GM12878 (cell line): ENCODE results near the gene PPP2R5C. TPM values are rescaled to one million over a fixed set of nuclear protein-coding genes. Genes with fewer than 3 reads are reported as not detected.

Source experiments
- ATAC-seq: fragments of 200-7000 bp; cut with Tn5 transposase; 3 replicates; pipeline ENCODE4 v1.9.1; 2020; ENCODE audit warnings: mild to moderate bottlenecking, moderate library complexity
- BruUV-seq: library from RNA; stranded (reverse); fragments of 400-500 nt; replicated peaks from 2 replicates; lab custom pipeline; 2021; lab: Mats Ljungman, UMichigan
- CTCF ChIA-PET: fragments of 300-600 bp; sonication (Branson Sonifier 250); formaldehyde crosslinking; extraction: SDS; loops from one replicate; lab custom pipeline; 2021; ENCODE audit warnings: inconsistent platforms; lab: Yijun Ruan, JAX
- POLR2A ChIA-PET: fragments of 350-600 bp; formaldehyde crosslinking; extraction: SDS; loops from one replicate; lab custom pipeline; 2021; ENCODE audit warnings: inconsistent platforms; lab: Charles Lee
- RAD21 ChIA-PET: fragments of 300-600 bp; sonication (Branson Sonifier 250); formaldehyde crosslinking; loops from one replicate; lab custom pipeline; 2023; ENCODE audit warnings: antibody characterized with exemption; ENCODE audit not compliant: unreplicated experiment; lab: Charles Lee
- SMC1A ChIA-PET: fragments of 300-600 bp; sonication (Branson Sonifier 250); formaldehyde crosslinking; loops from one replicate; lab custom pipeline; 2023; ENCODE audit not compliant: unreplicated experiment, uncharacterized antibody; lab: Charles Lee
- DNase-seq: peaks from one replicate; pipeline ENCODE4 v3.0.0-alpha.2; 2011; ENCODE audit warnings: low read depth, low spot score
- FAIRE-seq: peaks from 3 replicates; lab custom pipeline; 2011; peaks lifted over from hg19 to GRCh38; lab: Jason Lieb, UNC
- H2AFZ ChIP-seq: 2 replicates; pipeline ENCODE4 v1.6.0; 2011; ENCODE audit warnings: low read depth, low read length, control low read depth; ENCODE audit not compliant: control insufficient read depth
- H3K27ac ChIP-seq: 2 replicates; pipeline ENCODE4 v1.5.1; 2011; ENCODE audit warnings: control low read depth; ENCODE audit not compliant: control insufficient read depth, insufficient read depth
- H3K27me3 ChIP-seq, 2 experiments: replicated peaks in 1 of 2; 2 replicates each; pipeline versions ENCODE4 v1.6.0 to v1.6.1; 2011; ENCODE audit warnings: low read length in 1 of 2; ENCODE audit not compliant: control insufficient read depth in 2 of 2, insufficient read depth in 2 of 2
- H3K36me3 ChIP-seq, 2 experiments: 2 replicates each; pipeline ENCODE4 v1.5.1; 2011; ENCODE audit warnings: low read length in 1 of 2; ENCODE audit not compliant: control insufficient read depth in 2 of 2, insufficient read depth in 2 of 2
- H3K4me1 ChIP-seq: 2 replicates; pipeline ENCODE4 v1.6.1; 2011; ENCODE audit warnings: mild to moderate bottlenecking, low read length, moderate library complexity, mixed read lengths; ENCODE audit not compliant: control insufficient read depth, insufficient read depth
- H3K4me2 ChIP-seq: 2 replicates; pipeline ENCODE4 v1.6.0; 2011; ENCODE audit warnings: control low read depth; ENCODE audit not compliant: control insufficient read depth, insufficient read depth
- H3K4me3 ChIP-seq: fragments of 200-600 bp; sonication (generic); 2 replicates; pipeline ENCODE4 v1.5.1; 2016
- H3K79me2 ChIP-seq: 2 replicates; pipeline ENCODE4 v1.6.0; 2011; ENCODE audit warnings: low read length; ENCODE audit not compliant: control insufficient read depth, insufficient read depth
- H3K9ac ChIP-seq: 2 replicates; pipeline ENCODE4 v1.8.0; 2011; ENCODE audit warnings: low read length, control low read depth, mixed read lengths; ENCODE audit not compliant: control insufficient read depth, insufficient read depth
- H3K9me3 ChIP-seq: replicated peaks from 3 replicates; pipeline ENCODE4 v1.5.1; 2011; ENCODE audit warnings: mild to moderate bottlenecking, low read length; ENCODE audit not compliant: control insufficient read depth, insufficient read depth
- H4K20me1 ChIP-seq: 2 replicates; pipeline ENCODE4 v1.6.0; 2011; ENCODE audit not compliant: control insufficient read depth, insufficient read depth
- BHLHE40 ChIP-seq, 2 experiments: fragments of 450-650 bp in 1 of 2; IDR thresholded peaks; 2 replicates each; pipeline ENCODE4 v1.6.1; 2011 to 2017; ENCODE audit warnings: low read depth in 2 of 2, borderline replicate concordance in 1 of 2, improper control_type of control experiment in 1 of 2, low read length in 1 of 2, mild to moderate bottlenecking in 1 of 2
- CBFB ChIP-seq: IDR thresholded peaks from 2 replicates; pipeline ENCODE4 v1.6.1; 2016; ENCODE audit warnings: antibody characterized with exemption, low read depth
- CREM ChIP-seq: IDR thresholded peaks from 2 replicates; pipeline ENCODE4 v1.6.1; 2014; ENCODE audit warnings: antibody characterized with exemption, low read depth
- FOS ChIP-seq: IDR thresholded peaks from 3 replicates; pipeline ENCODE4 v1.6.1; 2011; ENCODE audit warnings: borderline replicate concordance; ENCODE audit not compliant: insufficient read length; ENCODE audit errors: extremely low read depth
- GATAD2B ChIP-seq: fragments of 450-650 bp; conservative IDR thresholded peaks from 2 replicates; pipeline ENCODE4 v1.6.1; 2017; ENCODE audit warnings: low read depth, mild to moderate bottlenecking, moderate library complexity
- KAT2A ChIP-seq: conservative IDR thresholded peaks from 2 replicates; pipeline ENCODE4 v1.6.1; 2011; ENCODE audit warnings: low read depth, low read length; ENCODE audit not compliant: control insufficient read depth
- MYB ChIP-seq: fragments of 150-350 bp; IDR thresholded peaks from 2 replicates; pipeline ENCODE4 v1.6.1; 2014; ENCODE audit warnings: mild to moderate bottlenecking, low read depth, low read length, borderline replicate concordance
- NBN ChIP-seq: fragments of 450-650 bp; IDR thresholded peaks from 2 replicates; pipeline ENCODE4 v1.6.1; 2016
- NFIC ChIP-seq: IDR thresholded peaks from 2 replicates; pipeline ENCODE4 v1.6.1; 2012; ENCODE audit warnings: low read depth, mild to moderate bottlenecking, inconsistent platforms, low read length, moderate library complexity
- NFYA ChIP-seq: IDR thresholded peaks from 2 replicates; pipeline ENCODE4 v1.6.1; 2011; ENCODE audit warnings: low read depth, mild to moderate bottlenecking, low read length, improper control_type of control experiment, borderline replicate concordance
- NFYB ChIP-seq: IDR thresholded peaks from 2 replicates; pipeline ENCODE4 v1.6.1; 2011; ENCODE audit warnings: low read depth, mild to moderate bottlenecking, low read length, improper control_type of control experiment, moderate library complexity; ENCODE audit not compliant: insufficient read depth
- NR2C1 ChIP-seq: fragments of 450-650 bp; IDR thresholded peaks from 2 replicates; pipeline ENCODE4 v1.6.1; 2017; ENCODE audit warnings: antibody characterized with exemption, mild to moderate bottlenecking, moderate library complexity
- RAD51 ChIP-seq: fragments of 450-650 bp; IDR thresholded peaks from 2 replicates; pipeline ENCODE4 v1.6.1; 2016; ENCODE audit warnings: moderate library complexity, mild to moderate bottlenecking, inconsistent platforms
- SMAD5 ChIP-seq: IDR thresholded peaks from 2 replicates; pipeline ENCODE4 v1.6.1; 2016; ENCODE audit warnings: antibody characterized with exemption, low read depth
- SUPT20H ChIP-seq: IDR thresholded peaks from 2 replicates; pipeline ENCODE4 v1.6.1; 2011; ENCODE audit warnings: low read depth, mild to moderate bottlenecking, low read length, moderate library complexity, borderline replicate concordance; ENCODE audit not compliant: control insufficient read depth
- YBX1 ChIP-seq: fragments of 450-650 bp; IDR thresholded peaks from 2 replicates; pipeline ENCODE4 v1.6.1; 2016; ENCODE audit warnings: antibody characterized with exemption
- ZNF24 ChIP-seq: fragments of 450-650 bp; IDR thresholded peaks from 2 replicates; pipeline ENCODE4 v1.6.1; 2017; ENCODE audit warnings: antibody characterized with exemption, mild to moderate bottlenecking
- ZNF622 ChIP-seq: fragments of 450-650 bp; IDR thresholded peaks from 2 replicates; pipeline ENCODE4 v1.6.1; 2017; ENCODE audit warnings: mild to moderate bottlenecking, inconsistent platforms
- WGBS: methylation state at CpG from one replicate; pipeline ENCODE4 v1.1.6; 2016; ENCODE audit warnings: low lambda C conversion rate; ENCODE audit not compliant: insufficient replicate concordance, insufficient coverage; ENCODE audit errors: missing lambda C conversion rate; 5-methylcytosine and 5-hydroxymethylcytosine counted together
- in situ Hi-C: fragments of 300-500 bp; cut with MboI; formaldehyde crosslinking; loops from 9 replicates; pipeline ENCODE4 v1.14.3; 2018; ENCODE audit warnings: mixed read lengths
- intact Hi-C: fragments of 100-400 bp; cut with micrococcal nuclease; formaldehyde crosslinking; loops from one replicate; pipeline ENCODE4 v1.14.2; 2022; ENCODE audit not compliant: unreplicated experiment
- polyA plus RNA-seq, 11 experiments: library from polyadenylated mRNA; depleted of rRNA in 4 of 11; unstranded in 6 of 11; stranded (reverse) in 5 of 11; fragments of >200 nt; fragmentation: Nextera tagmentation in 4 of 11; fragmentation: Illumina TruSeq in 1 of 11; extraction: Ambion mirVana in 4 of 11; extraction: Trizol in 1 of 11; gene quantifications; 1 replicate in 1 of 11; 2 replicates in 10 of 11; pipeline versions ENCODE4 v1.2.1 to v1.2.3, GENCODE V29; 2011 to 2016; ENCODE audit warnings: inconsistent platforms in 2 of 11, missing spikeins in 2 of 11, low read depth in 1 of 11
- total RNA-seq, 4 experiments: library from RNA; depleted of rRNA in 3 of 4; stranded (reverse); fragments of >200 nt in 3 of 4; fragmentation: Illumina TruSeq in 1 of 4; extraction: Trizol in 1 of 4; gene quantifications; 2 replicates each; pipeline versions ENCODE4 v1.2.1 to v1.2.3, GENCODE V29; 2013 to 2021
- TF ChIP-seq, protein P1 (sequence below): IDR thresholded peaks from 2 replicates; pipeline ENCODE4 v1.6.1; 2012; ENCODE audit warnings: low read depth, low read length, improper control_type of control experiment
- TF ChIP-seq, protein P2 (sequence below): fragments of 450-650 bp; IDR thresholded peaks from 2 replicates; pipeline ENCODE4 v1.6.1; 2017; ENCODE audit warnings: mild to moderate bottlenecking, low read depth, inconsistent platforms; ENCODE audit not compliant: poor library complexity, severe bottlenecking
- TF ChIP-seq, protein P3 (sequence below): IDR thresholded peaks from 2 replicates; pipeline ENCODE4 v1.6.1; 2012; ENCODE audit warnings: low read depth, low read length, improper control_type of control experiment

PPP2R5C gene
- total and polyA plus RNA-seq, 10 of the 15 experiments (the other 5 are each of a cell fraction or from before 2014, with no cell fraction given): 106 to 199 (median 144) TPM

DNA sequence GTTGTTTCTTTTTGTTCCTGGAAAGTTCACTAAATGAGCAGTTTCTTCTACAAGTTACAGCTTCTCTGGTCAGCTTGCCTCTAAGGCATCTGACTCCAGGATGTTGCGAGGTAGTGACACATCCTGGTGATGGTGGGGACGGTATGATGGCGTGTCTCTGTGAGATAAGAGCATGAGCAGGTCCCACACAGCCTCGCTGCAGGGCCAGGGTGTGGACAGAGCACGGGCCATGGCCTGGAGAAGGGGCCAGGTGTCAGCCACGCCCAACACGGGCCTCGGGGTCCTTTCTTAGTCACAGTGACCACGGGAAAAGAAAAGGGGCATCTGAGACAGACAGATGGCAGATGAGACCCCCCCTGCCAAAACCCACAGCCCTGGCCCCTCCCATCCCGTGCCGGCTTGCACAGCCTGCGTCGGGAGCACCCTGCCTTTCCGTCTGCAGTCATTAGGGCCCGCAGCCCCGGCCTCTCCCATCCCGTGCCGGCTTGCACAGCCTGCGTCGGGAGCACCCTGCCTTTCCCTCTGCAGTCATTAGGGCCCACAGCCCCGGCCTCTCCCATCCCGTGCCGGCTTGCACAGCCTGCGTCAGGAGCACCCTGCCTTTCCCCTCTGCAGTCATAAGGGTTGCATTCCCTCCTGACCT is 123.5 kb downstream of the PPP2R5C start (continued):
- TF ChIP-seq SUPT20H: no peak
- TF ChIP-seq, protein P1, sequence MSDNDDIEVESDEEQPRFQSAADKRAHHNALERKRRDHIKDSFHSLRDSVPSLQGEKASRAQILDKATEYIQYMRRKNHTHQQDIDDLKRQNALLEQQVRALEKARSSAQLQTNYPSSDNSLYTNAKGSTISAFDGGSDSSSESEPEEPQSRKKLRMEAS: no peak
- TF ChIP-seq FOS: no peak
- TF ChIP-seq YBX1: no peak
- no peak for TF ChIP-seq SMAD5

DNA sequence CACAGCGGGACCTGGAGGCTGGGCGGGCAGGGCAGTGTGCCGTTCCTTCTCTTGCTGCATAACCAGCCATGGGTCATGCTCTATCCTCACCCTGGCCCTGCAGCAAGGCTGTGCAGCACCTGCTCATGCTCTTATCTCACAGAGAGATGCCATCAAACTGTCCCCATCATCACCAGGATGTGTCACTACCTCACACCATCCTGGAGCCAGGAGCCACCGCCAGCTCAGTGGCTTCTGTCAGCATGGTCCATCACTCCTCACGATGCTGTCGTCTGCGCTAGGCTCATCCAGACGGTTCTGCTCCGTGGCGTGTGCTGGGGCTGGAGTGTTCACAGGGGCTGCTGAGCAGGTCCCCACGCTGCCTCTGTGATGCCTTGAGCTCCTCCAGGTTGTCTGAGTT is 125.7 kb downstream of the PPP2R5C start:
- ChIA-PET SMC1A (interaction anchor here (0.5 to 1.0 kb wide), 2 partner anchors 46 to 116 kb away, joined by 3 read pairs; no protein-coding TSS in a partner anchor), CTCF (no interaction called here), RAD21 (interaction anchor here (0.6 kb wide), 1 partner anchor 38 kb away, joined by 3 read pairs; no protein-coding TSS in a partner anchor), POLR2A (no interaction called here)
- no TSS peak for BruUV-seq
- Histone ChIP-seq H3K9ac (no peak overlapping the region), H3K27me3 (no peaks in the 10 kb centered on the region), H3K27ac (no peak overlapping the region), H3K4me2 (no peak overlapping the region), H4K20me1 (no peaks in the 10 kb centered on the region), H3K4me1 (no peaks in the 10 kb centered on the region), H2AFZ (no peak overlapping the region), H3K79me2 (no peaks in the 10 kb centered on the region), H3K9me3 (no peaks in the 10 kb centered on the region; the same call in 2 of the 3 replicates), H3K4me3 (no peak overlapping the region), H3K36me3 (peaks cover 23 to 26% of the 10 kb centered on the region in 2 experiments)
- intact Hi-C loops (no loop called here), in situ Hi-C loops (no loop called here)
- no peak for DNase-seq
- no peak for ATAC-seq
- no peak for FAIRE-seq
- WGBS: 95% methylated on average over 11 of the region's 11 CpGs
- TF ChIP-seq, protein P1: no peak
- no peak for TF ChIP-seq KAT2A
- no peak for TF ChIP-seq NFYB
- no peak for TF ChIP-seq CREM
- no peak for TF ChIP-seq CBFB
- TF ChIP-seq NBN: no peak
- TF ChIP-seq, protein P2, sequence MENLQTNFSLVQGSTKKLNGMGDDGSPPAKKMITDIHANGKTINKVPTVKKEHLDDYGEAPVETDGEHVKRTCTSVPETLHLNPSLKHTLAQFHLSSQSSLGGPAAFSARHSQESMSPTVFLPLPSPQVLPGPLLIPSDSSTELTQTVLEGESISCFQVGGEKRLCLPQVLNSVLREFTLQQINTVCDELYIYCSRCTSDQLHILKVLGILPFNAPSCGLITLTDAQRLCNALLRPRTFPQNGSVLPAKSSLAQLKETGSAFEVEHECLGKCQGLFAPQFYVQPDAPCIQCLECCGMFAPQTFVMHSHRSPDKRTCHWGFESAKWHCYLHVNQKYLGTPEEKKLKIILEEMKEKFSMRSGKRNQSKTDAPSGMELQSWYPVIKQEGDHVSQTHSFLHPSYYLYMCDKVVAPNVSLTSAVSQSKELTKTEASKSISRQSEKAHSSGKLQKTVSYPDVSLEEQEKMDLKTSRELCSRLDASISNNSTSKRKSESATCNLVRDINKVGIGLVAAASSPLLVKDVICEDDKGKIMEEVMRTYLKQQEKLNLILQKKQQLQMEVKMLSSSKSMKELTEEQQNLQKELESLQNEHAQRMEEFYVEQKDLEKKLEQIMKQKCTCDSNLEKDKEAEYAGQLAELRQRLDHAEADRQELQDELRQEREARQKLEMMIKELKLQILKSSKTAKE: no peak
- TF ChIP-seq, protein P3, sequence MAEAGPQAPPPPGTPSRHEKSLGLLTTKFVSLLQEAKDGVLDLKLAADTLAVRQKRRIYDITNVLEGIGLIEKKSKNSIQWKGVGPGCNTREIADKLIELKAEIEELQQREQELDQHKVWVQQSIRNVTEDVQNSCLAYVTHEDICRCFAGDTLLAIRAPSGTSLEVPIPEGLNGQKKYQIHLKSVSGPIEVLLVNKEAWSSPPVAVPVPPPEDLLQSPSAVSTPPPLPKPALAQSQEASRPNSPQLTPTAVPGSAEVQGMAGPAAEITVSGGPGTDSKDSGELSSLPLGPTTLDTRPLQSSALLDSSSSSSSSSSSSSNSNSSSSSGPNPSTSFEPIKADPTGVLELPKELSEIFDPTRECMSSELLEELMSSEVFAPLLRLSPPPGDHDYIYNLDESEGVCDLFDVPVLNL: no peak
- TF ChIP-seq MYB: no peak
- TF ChIP-seq RAD51: no peak
- no peak for TF ChIP-seq NFIC
- TF ChIP-seq BHLHE40 (IDR thresholded peaks at IDR 0.05; ENCODE audit: borderline replicate concordance in 1 of 2, low read depth in 2 of 2, low read length in 1 of 2): no peak
- no peak for TF ChIP-seq GATAD2B
- TF ChIP-seq YBX1: no peak
- no peak for TF ChIP-seq NFYA
- TF ChIP-seq NR2C1: no peak
- TF ChIP-seq ZNF622: no peak
- no peak for TF ChIP-seq ZNF24
